ENCODE results near the gene DDX27. TPM values are rescaled to one million over a fixed set of nuclear protein-coding genes. Genes with fewer than 3 reads are reported as not detected.

The DDX27 gene
- total and polyA plus RNA-seq, 2 experiments from 2014 or later = 29.1 to 33.9 TPM

GRCh38 chr20:49203011-49203410, 16.2 kb upstream of the DDX27 start:
- no peak for DNase-seq (ENCODE audit: low spot score)
- Histone ChIP-seq H2AFZ (no peak overlapping the region), H3K27me3 (no peaks in the 10 kb centered on the region), H4K20me1 (ENCODE audit: insufficient read depth, poor library complexity, severe bottlenecking) (no peaks in the 10 kb centered on the region), H3K9me3 (ENCODE audit: low read depth) (no peaks in the 10 kb centered on the region), H3K4me1 (ENCODE audit: insufficient read depth) (no peaks in the 10 kb centered on the region), H3K4me3 (no peak overlapping the region), H3K27ac (no peak overlapping the region), H3K79me2 (no peaks in the 10 kb centered on the region), H3K9me2 (replicated peaks; ENCODE audit: insufficient read depth) (no peaks in the 10 kb centered on the region), H3K4me2 (no peak overlapping the region), H3K36me3 (replicated peaks; ENCODE audit: insufficient read depth, low read depth) (no peaks in the 10 kb centered on the region)
- TF ChIP-seq CTCF (IDR thresholded peaks at IDR 0.05; ENCODE audit: poor library complexity) = no peak
- TF ChIP-seq EZH2 (IDR thresholded peaks at IDR 0.05; ENCODE audit: borderline replicate concordance) = no peak
- TF ChIP-seq EZH2phosphoT487 (IDR thresholded peaks at IDR 0.05; ENCODE audit: low read depth, severe bottlenecking, unreplicated experiment) = no peak
- 93% methylated on average over 7 of the region's 7 CpGs for WGBS (ENCODE audit: low lambda C conversion rate, missing lambda C conversion rate)

GRCh38 chr20:49203746-49204145, 15.5 kb upstream of the DDX27 start:
- no peak for TF ChIP-seq EZH2phosphoT487 (IDR thresholded peaks at IDR 0.05; ENCODE audit: low read depth, severe bottlenecking, unreplicated experiment)
- TF ChIP-seq EZH2 (IDR thresholded peaks at IDR 0.05; ENCODE audit: borderline replicate concordance) = no peak
- TF ChIP-seq CTCF (IDR thresholded peaks at IDR 0.05; ENCODE audit: poor library complexity) = no peak
- H3K9me3 ChIP-seq (ENCODE audit: low read depth) = no peaks in the 10 kb centered on the region
- H3K27me3 ChIP-seq = no peaks in the 10 kb centered on the region
- no peak overlapping the region for H3K27ac ChIP-seq
- no peaks in the 10 kb centered on the region for H4K20me1 ChIP-seq (ENCODE audit: insufficient read depth, poor library complexity, severe bottlenecking)
- no peak for DNase-seq (ENCODE audit: low spot score)
- H3K4me2 ChIP-seq = no peak overlapping the region
- no peaks in the 10 kb centered on the region for H3K36me3 ChIP-seq (replicated peaks; ENCODE audit: insufficient read depth, low read depth)
- H3K4me3 ChIP-seq = no peak overlapping the region
- no peak overlapping the region for H2AFZ ChIP-seq
- WGBS (ENCODE audit: low lambda C conversion rate, missing lambda C conversion rate) = 86% methylated on average over 9 of the region's 9 CpGs
- H3K79me2 ChIP-seq = no peaks in the 10 kb centered on the region
- no peaks in the 10 kb centered on the region for H3K9me2 ChIP-seq (replicated peaks; ENCODE audit: insufficient read depth)
- H3K4me1 ChIP-seq (ENCODE audit: insufficient read depth) = no peaks in the 10 kb centered on the region

GRCh38 chr20:49207076-49207475, 12.1 kb upstream of the DDX27 start:
- 94% methylated on average over 6 of the region's 6 CpGs for WGBS (ENCODE audit: low lambda C conversion rate, missing lambda C conversion rate)
- Histone ChIP-seq H3K4me1 (ENCODE audit: insufficient read depth) (no peaks in the 10 kb centered on the region), H3K9me2 (replicated peaks; ENCODE audit: insufficient read depth) (no peaks in the 10 kb centered on the region), H3K4me3 (no peak overlapping the region), H3K4me2 (no peak overlapping the region), H3K27me3 (no peaks in the 10 kb centered on the region), H2AFZ (no peak overlapping the region), H4K20me1 (ENCODE audit: insufficient read depth, poor library complexity, severe bottlenecking) (no peaks in the 10 kb centered on the region), H3K9me3 (ENCODE audit: low read depth) (no peaks in the 10 kb centered on the region), H3K27ac (no peak overlapping the region), H3K79me2 (no peaks in the 10 kb centered on the region), H3K36me3 (replicated peaks; ENCODE audit: insufficient read depth, low read depth) (no peaks in the 10 kb centered on the region)
- TF ChIP-seq EZH2 (IDR thresholded peaks at IDR 0.05; ENCODE audit: borderline replicate concordance) (no peak), EZH2phosphoT487 (IDR thresholded peaks at IDR 0.05; ENCODE audit: low read depth, severe bottlenecking, unreplicated experiment) (no peak), CTCF (IDR thresholded peaks at IDR 0.05; ENCODE audit: poor library complexity) (no peak)
- no peak for DNase-seq (ENCODE audit: low spot score)
